NCI-H2171 treated with DMSO at 0.1 percent for 48 hours (cell line): Measurements from ENCODE around the gene LRRC75A.
A peak's percentile ranks its signal among the peaks of the same experiment; 100 is the strongest.
"Not testable (repeated sequence)": the region's sequence is repeated elsewhere in the genome, so short reads cannot be mapped to it uniquely, and the experiment has no call there.

Source experiments
- DNase-seq: peaks from one replicate; lab custom pipeline; 2025; lab: John Stamatoyannopoulos, UW

LRRC75A gene

GRCh38 chr17:16472539-16472938 is 19.5 kb downstream of the LRRC75A start:
- DNase-seq: no peak

DNA sequence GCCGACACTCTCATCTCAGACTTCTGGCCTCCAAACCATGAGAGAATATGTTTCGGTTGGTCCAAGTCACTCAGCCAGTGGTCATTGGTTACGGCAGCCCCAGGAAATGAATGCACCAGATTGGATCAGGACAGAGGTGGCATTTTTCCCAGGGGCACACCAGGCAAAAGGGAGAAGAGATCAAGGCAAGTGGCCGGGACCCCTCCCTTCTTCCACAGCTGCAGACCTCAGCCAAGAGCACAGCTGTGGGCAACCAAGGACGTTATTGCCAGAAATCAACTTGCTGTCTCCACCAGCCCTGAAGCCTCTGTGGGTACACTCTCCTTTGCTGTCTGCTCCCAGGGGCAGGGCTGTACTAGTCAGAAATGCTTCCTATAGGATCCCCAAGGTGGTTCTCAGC is 20.7 kb downstream of the LRRC75A start:
- DNase-seq: no peak

GRCh38 chr17:16470265-16470664 is 21.7 kb downstream of the LRRC75A start:
- peak; percentile 68 for DNase-seq

- DNase-seq: no peak
Measured at GRCh38 chr17:16468428-16468992, 23.5 kb downstream of the LRRC75A start.

GRCh38 chr17:16467886-16468285 is 24.1 kb downstream of the LRRC75A start:
- no peak for DNase-seq

GRCh38 chr17:16467044-16467443 is 24.9 kb downstream of the LRRC75A start:
- DNase-seq: peak; percentile 21

DNA sequence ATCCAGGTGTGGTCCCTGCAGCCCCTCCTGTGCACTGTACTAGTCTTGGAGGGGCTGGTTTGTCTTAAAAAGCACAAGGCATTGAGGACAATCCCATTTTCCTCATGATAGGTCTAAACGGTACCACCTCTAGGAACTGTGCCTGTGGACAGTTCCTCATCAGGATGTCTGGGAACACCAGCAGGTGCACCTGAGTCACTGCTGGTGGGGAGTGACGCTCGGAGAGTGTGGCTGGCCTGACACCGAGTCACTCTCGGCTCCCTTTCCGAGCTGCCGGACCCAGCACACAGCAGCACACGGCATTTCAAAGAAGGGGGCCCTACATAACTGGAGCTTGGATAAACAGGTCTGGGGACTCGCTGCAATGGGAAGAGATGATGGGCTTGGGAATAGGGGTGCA is 25.6 kb downstream of the LRRC75A start:
- no peak for DNase-seq

GRCh38 chr17:16465861-16466338 is 26.1 kb downstream of the LRRC75A start:
- no peak for DNase-seq

DNA sequence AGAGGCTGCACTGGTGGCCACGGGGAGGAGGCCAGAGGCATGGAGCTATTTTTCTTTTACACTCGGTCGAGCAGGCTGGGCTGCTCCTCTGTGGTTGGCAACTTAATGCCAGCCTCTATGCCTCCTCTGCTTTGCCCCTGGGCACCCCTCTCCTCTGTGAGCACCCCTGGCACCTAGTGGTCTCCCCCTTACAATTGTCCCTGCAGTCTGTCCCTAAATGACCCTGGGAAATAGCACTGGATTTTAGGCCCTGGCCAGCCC is 27.0 kb downstream of the LRRC75A start:
- no peak for DNase-seq

GRCh38 chr17:16464303-16465051 is 27.5 kb downstream of the LRRC75A start:
- DNase-seq: no peak

- peak; percentile 92 for DNase-seq
Measured at GRCh38 chr17:16463358-16464302, 28.4 kb downstream of the LRRC75A start.

GRCh38 chr17:16462070-16462864 is 29.7 kb downstream of the LRRC75A start:
- no peak for DNase-seq

DNA sequence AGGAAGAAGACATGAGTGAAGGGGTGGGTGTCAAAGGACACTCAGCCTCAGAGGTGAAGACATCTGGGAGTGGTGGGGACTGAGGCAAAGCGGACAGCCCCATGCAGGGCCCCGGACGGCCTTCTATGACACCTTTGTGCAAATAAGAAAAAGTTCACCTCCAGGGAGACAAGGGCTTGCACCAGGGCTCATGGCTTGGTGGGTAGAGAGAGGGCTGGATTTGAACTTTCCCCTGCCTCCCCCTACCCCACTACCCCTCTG is 30.5 kb downstream of the LRRC75A start:
- DNase-seq: no peak

DNA sequence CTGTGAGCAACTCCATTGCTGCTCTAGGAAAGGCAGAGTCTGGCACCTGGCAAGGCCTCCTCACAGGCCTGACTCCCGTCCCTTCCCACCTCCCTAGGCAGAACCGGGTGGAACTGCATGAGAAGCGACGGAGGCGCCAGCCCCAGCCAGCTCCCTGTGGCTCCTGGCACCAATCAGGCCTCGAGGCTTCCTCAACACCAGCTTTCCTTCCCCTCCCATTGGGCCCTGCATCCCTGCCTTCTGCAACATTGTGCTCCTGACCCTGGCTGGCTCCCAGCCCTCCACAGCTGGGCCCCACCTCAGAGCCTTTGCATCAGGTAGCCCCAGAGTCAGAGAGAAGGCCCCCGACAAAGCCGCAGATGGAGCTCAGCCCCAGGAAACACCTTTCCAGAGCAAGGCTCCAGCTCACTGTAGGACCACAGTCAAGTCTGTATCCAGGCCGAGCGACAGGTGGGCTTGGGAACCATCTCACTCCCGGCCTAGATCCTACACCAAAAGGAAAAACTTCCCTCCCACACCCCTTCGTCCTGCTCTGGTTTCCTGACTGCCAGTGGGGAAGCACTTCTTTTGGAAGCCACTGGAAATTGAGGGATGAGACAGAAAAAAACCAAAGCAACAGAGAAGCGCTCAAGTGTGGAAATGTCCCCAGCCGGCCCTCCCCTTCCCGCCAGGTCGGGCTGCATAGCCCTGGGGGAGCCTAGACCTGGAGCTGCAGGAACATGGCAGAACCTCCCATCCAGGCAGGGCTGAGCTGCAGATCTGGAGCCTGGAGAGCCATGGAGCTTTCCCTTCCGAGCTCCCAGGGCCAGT is 31.0 kb downstream of the LRRC75A start:
- no peak for DNase-seq

DNA sequence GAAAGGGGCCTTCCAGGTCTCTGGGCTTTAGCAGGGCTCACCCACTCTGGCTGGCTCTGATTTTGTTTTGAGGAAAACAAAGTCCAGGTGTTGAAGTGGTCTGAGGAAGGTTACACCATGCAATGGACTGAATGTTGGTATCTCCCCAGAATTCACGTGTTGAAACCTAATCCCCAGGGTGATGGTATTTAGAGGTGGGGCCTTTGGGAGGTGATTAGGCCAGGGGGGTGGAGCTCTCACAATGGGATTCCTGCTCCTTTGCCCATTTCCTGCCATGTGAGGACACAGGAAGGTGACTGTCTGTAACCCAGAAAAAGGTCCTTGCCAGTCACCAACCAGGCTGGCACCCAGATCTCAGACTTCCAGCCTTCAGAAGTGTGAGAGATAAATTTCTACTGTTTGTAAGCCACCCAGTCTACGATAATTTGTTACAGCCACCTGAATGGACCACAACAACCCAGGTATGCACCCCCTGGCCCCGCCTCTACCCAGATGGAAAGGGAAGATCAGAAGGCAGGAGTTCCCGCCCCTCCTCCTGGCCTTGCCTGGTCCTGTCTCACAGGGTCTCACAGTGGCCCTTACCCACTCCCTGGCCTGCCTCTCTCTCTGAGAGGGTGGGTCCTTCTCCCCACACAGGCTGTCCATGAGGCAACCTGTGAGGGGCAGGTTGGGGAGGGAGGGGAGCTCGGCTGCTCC is 32.0 kb downstream of the LRRC75A start:
- DNase-seq: no peak

DNA sequence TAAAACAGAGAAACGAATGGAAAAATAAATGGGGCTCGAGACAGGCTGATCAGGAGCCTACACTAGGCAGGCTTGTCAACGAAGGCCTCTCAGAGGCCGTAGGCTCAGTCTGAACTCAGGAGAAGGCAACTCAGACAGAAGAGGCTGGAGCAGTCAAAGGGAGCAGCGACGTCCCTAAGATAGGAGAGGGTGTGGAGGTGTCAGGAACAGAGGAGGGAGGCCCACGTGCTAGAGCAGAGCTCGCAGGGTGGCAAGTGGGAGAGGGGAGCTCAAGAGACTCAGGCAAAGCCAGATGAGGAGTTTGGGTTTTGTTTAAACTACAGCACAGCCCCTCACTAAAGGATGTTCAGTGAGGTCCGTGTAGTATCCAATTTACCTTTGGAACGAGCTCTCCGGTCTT is 32.7 kb downstream of the LRRC75A start:
- no peak for DNase-seq

GRCh38 chr17:16456742-16457316 is 35.2 kb downstream of the LRRC75A start:
- peak; percentile 7 for DNase-seq

DNA sequence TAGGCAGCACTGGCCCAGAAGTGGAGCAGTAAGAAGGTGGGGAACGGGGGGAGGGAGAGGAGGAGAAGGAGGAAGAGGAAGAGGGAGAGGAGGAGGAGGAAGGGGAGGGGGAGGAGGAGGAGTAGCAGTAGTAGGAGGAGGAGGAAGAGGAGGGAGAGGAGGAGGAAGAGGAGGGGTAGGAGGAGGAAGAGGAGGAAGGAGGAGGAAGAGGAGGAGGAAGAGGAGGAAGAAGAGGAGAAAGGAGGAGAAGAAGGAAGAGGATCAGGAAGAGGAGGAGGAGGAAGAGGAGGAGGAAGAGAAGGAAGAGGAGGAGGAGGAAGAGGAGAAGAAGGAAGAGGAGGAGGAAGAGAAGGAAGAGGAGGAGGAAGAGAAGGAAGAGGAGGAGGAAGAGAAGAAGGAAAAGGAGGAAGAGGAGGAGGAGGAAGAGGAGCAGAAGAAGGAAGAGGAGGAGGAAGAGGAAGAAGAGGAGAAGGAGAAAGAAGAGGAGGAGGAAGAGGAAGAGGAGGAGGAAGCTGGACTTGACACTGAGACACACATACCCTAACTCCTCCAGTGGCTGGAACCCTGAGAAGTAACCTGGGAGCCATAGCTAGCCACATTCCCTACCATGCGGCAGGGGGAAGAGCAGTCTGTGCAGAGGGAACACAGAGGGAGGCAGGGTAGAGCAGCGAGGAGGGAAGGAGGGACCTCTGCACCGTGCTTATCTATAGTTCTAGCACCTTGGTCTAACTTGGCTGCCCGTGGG is 35.8 kb downstream of the LRRC75A start:
- no peak for DNase-seq

GRCh38 chr17:16453493-16453851 is 38.5 kb downstream of the LRRC75A start:
- DNase-seq: no peak

- DNase-seq: not testable (repeated sequence)
Measured at GRCh38 chr17:16452268-16452667, 39.7 kb downstream of the LRRC75A start.
